Inflammatory macrophage (primary cell): Measurements from ENCODE around the gene CENPC.
"Not testable (repeated sequence)": the region's sequence is repeated elsewhere in the genome, so short reads cannot be mapped to it uniquely, and the experiment has no call there.

ENCODE experiments used
- DNase-seq, 2 donors: peaks; one replicate each; pipeline ENCODE4 v3.0.0-alpha.2; 2020 to 2022

CENPC gene

DNA sequence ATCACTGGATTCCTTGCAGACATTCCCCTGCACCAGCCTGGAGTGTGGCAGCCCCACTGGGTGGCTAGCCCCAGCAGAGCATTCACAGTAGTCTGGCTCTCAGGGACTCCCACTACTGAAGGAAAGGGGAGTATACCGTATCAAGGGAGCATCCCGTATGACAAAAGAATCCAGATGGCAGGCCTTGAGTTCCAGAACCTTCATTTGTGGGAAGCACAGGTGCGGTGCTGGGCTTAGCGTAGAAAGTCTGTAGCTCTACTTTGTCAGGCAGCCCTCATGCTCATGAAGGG is 79.6 kb downstream of the CENPC start:
- no peak for DNase-seq

DNA sequence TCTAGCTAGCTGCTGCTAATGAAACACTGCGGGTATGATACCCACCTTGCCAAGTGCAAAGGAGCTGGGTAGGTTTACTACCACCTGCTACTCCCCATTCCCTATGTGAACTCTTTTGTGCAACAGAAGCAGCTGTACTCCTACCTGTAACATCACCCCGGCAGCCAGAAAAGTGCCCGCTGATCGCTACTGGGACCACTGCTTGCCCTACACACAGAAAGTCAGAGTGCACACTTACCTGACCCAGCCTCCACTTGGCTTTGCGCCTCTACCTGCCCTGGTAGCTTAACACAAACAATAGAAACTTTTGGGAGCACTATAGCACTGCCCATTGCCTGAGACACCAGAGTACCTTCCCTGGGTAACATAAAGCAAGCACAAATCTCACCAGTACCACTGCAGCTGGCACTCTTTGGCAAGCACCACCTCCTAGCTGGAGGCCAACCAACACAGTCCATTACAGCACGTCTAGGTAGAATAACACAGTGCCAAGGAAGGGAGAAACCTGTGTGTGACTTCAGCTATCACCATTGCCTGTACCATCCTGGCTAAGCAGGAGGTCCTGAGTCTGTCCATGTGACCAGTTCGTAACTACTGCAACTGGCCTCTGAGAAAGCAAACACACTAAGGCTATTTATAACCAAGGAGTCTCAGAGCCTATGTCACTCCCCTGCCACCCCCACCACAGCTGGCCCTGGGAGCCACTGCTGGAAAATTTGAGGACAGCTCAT is 80.1 kb downstream of the CENPC start:
- no peak for DNase-seq

DNA sequence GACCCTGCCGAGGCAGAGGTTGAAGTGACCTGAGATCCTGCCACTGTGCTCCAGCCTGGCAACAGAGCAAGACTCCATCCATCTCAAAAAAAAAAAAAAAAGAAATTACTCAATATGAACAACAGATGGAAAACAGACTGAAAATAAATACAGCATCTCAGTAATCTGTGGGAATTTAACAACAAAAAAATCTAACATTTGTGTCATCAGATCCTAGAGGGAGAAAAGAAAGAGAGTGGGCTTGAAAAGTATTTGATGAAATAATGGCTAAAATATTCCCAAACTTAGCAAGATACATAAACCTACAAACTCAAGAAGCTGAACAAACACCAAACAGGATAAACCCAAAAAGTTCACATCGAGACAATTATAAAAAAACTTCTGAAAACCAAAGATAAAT is 84.7 kb downstream of the CENPC start:
- DNase-seq = no peak

DNA sequence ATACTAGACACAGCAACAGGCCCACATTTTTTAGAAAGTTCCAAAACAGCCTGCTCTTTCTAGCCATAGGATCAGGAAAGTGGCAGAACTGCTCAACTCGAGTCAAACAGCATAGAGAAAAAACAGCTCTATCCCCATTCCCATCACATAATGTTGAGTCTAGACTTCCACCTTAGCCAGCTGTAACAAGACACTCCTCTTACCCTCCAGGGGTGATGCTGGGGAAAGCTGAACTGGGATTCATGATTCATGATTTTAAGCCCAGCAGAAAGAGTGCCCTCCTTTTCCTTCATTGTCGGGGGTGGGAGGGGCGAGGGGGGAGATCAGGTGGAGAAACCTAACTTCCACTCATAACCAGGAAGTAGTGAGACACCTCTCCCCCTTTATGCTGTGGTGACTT is 86.1 kb downstream of the CENPC start:
- DNase-seq = no peak

DNA sequence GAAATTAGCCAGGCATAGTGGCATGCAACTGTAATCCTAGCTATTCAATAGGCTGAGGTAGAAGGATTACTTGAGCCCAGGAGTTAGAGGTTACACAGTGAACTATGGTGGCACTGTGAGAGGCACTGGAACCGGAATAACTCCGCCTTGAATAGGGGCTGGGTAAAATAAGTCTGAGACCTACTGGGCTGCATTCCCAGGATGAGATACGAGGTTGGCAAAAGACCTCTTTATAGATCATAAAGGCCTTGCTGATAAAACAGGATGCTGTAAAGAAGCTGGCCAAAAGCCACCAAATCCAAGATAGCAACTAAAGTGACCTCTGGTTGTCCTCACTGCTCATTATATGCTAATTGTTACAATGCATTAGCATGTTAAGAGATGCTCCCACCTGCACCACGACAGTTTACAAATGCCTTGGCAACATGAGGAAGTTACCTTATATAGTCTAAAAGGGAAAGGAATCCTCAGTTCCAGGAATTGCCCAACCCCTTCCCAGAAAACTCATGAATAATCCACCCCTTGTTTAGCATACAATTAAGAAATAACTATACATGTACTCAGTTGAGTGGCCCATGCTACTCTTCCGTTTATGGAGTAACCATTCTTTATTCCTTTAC is 88.6 kb downstream of the CENPC start:
- DNase-seq = no peak

DNA sequence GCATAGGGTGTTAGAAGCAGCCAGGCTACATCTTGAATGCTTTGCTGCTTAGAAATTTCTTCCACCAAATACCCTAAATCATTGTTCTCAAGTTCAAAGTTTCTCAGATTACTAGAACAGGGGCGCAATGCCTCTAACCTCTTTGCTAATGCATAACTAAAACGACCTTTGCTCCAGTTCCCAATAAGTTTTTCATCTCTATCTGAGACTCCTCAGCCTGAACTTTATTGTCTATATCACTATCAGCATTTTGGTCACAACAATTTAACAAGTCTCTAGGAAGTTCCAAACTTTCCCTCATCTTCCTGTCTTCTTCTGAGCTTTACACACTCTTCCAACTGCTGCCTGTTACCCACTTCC is 92.5 kb downstream of the CENPC start:
- not testable (repeated sequence) for DNase-seq

DNA sequence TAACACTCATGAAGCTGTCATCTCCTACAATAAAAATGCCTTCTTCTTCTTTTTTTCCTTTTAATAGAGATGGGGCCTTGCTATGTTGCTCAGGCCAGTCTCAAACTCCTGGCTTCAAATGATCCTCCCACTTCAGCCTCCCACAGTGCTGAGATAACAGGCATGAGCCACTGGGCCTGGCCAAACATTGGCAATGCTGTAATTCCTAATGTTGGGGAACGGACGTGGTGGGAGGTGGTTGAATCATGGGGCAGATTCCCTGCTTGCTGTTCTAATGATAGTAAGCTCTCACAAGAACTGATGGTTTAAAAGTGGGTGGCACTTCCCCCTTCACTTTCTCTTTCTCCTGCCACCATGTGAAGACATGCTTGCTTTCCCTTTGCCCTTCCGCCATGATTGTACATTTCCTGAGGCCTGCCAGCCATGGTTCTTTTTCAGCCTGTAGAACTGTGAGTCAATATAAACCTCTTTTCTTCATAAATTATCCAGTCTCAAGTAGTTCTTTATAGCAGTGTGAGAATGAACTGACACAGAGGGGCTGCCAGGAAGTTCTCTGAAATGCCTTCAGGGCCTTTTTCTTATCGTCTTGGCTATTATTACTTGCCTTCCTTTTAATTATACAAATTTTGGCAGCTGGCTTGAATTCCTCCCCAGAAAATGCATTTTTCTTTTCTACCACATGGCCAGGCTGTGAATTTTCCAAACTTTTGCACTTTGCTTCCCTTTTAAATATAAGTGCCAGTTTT is 93.0 kb downstream of the CENPC start:
- DNase-seq = peak; percentile 89 to 94

DNA sequence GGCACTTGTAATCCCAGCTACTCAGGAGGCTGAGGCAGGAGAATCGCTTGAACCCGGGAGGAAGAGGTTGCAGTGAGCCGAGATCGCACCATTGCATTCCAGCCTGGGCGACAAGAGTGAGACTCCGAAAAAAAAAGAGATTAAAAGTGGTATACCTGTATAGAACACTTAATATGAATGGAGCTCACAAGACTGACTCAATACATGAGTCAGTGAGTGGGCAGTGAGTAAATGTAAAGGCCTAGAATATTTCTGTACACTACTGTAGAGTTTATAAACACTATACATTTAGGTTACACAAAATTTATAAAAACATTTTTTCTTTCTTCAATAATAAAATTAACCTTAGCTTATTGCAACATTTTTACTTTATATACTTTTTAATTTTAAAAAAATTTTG is 93.8 kb downstream of the CENPC start:
- no peak for DNase-seq

DNA sequence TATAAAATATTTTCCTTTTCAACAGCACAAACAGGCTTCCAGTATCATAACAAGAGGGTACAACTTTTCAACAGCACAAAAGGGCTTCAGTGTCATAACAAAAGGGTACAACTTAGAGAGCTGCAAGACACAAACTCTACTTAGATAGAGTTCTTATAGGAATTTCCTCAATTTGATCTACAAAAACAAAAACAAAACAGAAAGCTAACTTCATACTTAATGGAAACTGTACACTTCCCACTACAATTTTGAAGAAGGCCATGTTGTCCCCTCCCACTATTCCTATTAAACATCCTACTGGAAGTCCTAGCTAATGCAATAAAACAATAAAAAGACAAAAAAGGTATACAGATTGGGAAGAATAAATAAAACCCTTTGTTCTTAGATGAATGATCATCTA is 96.7 kb downstream of the CENPC start:
- DNase-seq = no peak

DNA sequence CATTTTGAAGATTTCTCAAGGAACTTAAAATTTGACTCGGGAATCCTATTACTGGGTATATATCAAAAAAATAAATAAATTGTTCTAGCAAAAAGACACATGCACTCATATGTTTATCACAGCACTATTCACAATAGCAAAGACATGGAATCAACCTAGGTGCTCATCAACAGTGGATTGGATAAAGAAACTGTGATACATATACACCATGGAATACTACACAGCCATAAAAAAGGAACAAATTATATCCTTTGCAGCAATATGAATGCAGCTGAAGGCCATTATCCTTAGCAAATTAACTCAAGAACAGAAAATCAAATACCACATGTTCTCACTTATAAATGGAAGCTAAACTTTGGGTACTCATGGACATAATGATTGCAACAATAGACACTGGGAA is 97.4 kb downstream of the CENPC start:
- no peak for DNase-seq

DNA sequence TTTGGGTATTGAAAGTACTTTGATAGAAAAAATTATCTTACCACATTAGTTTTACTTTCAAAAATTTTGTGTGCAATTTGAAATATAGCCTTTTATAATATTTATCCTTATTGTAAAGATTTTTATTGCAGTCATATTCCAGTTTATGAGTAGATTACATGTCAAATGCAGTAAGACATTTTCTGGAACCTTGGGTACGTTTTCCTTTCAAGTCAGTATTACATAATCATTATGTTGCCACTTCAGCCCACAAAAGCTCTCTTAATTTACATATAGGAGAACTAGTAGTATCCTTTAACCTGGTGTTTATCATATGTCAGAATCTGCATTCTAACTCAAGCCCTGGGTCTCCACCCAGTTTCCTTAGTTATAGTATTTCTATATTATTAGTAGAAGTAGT is 98.5 kb downstream of the CENPC start:
- peak in 1 of 2 donors; percentile 34 for DNase-seq

DNA sequence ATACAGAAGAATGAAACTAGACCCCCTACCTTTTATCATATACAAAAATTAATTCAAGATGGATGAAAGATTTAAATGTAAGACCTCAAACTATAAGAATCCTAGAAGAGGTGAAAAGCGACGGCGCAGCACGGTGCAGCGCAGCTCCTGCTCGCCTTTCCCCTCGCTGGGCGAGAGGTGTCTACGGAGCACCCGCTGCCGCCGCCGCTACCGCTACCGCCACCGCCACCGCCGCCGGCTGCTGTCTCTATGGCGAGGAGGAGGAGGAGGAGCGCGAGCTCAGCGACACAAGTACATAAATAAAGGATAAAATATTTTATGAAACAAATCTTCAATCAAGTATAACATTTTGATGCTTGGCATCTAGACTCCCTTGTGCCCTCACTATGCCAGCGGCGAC is 99.4 kb downstream of the CENPC start:
- not testable (repeated sequence) for DNase-seq

DNA sequence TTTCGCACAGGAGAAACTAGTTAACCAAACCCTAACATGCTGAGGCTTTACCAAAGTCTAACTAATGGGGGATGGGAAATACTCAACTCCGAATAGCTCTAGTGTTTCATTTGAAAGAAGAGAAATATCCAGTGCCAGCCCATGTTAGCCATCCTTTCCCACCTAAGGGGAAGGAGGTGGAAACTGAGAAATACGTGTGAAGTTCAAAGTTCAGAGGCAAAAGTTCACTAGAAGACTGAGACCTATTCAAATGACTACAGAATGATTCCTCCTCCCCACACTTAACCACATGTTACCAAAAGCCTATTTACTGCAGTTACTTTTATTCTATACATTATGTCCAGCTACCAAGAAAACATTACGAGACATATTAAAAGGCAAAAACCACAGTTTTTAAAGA is 106.3 kb downstream of the CENPC start:
- DNase-seq = no peak

DNA sequence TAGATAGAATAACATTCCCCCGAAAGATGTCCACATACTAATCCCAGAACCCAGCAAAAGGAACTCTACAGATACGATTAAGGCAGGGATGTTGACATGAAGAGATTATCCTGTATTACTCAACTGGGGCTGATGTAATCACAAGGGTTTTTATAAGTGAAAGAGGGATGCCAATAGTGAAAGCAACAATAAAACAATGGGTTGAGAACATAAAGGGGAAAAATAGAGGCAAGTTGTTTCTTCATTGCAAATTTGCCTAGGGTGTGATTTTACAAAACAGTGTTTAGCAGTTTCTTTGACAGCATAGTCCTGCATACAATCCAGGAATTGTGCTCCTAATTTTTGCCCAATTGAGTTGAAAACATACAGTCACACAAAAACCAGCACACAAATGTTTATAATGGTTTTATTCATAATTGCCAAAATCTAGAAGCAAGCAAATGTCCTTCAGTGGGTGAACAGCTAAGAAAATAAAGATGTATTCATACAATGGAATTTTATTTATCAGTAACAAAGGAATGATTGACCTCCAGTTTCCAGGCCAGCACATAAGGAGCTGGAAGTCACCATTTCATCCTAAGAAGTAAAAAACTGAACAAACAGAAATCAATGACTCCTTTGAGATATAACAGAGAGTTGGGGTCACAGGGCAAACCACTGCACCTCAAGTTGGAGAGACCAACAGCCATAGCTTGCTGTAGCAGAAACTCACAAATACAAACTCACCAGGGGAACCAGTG is 107.2 kb downstream of the CENPC start:
- DNase-seq = peak; percentile 6 to 58

DNA sequence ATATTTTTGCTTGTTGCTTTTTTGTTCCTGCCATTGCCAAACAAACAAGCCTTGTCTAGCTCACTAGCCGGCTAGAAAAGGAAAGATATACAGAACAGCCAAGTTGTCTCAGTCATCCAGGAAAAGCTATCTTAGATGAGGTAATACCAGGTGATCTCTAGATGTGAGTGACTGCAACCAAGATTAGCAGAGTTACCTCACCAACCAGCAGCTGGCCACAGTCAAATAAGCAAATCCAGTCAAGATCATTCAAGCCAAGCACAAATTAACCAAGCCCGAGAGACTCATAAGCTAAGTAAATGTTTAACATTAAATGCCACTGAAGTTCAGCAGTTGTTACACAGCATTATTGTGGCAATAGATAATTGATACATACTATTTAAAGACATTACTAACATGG is 108.6 kb downstream of the CENPC start:
- DNase-seq = no peak

DNA sequence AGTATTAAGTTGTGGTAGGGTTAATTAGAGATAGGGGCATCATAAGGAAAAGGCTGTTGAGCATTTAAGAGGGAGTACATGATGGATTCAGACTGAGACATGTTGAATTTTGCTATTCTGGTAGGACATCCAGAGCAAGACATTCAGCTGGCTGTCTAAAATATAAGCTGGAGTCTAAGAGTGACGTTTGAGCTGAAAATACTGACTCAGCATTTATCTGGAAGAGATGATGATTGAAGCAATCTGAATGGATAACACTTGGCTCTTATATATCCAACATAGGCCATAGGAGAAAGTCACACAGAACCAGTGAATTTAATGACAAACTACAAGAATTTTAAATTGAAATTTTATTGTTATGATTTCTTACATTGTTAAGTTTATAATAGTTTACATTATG is 114.3 kb downstream of the CENPC start:
- no peak for DNase-seq

DNA sequence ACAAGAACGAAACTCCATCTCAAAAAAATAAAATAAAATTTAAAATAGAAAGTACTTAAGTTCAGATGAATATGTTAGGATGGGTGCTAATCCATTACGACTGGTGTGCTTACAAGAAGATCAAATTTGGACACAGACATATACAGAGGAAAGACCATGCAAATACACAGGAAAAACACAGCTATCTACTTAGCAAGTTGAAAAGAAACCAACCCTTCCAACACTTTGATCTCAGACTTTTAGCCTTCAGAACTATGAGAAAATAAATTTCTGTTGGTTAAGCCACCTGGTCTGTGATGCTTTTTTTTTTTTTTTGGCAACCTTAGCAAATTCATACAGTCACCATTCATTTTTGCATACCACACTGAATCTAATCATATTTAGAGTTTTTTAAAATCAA is 116.5 kb downstream of the CENPC start:
- DNase-seq = no peak
